ENCODE results near the gene SIGLEC1.

Gene SIGLEC1

DNA sequence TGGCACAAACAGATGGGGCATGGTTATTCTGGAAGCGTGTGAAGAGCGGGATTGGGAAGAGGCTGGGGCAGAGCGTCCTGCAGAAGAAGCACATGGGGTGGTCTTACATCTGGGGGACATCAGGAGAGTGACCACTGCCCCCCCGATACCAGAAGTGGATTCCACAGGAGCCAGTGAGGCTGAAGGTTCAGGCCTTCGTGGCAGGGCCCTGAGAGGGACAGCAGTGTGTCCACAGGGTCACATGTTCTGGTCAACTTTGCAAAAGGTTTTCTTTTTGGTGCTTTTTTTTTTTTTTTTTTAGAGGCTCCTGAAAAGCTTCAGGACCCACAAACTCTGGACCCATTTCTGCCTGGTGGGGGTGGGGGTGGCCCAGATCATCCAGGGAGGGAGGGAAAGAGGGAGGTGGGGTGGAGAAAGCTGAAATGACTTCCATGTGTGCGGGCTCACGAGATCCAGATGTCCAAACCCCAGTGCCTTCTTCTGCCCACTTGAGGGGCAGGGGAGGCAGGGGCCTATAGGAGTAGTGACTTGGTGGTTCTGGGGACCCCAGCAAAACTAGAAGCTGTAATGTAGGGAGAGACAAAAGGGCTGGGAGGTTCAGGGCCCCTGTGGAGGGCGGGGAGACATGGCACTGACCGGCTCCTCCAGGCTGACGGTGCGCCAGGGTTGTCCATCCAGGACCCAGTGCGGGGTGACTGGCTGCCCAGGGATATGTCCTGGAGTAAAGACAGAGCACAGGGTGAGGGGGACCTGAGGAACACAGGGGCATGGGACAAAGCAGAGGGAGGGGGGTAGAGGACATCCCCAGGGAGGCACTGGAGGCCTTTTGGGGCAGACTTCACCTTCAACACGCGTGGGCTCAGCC is 33.3 kb downstream of the SIGLEC1 start:
- DNase-seq, result no peak

DNA sequence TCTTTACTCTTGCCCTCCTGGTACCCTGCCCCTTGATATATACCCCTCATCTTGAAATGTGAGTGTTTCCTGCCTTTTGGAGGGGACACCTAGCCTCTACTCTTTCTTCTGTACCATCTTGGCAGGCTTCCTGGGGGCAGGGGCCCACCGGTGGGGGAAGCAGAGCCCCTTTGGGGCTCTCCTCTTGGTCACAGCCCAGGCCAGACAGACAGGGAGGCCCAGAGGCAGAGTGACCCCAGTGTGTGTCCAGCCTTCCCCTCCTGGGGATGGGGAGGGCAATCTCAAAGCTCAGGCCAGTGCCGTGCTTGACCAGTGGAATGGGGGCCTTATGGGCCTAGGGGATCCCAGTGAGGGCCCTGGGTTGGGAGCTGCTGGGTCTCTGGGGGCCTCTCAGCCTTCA is 34.2 kb downstream of the SIGLEC1 start:
- no peak for DNase-seq

DNA sequence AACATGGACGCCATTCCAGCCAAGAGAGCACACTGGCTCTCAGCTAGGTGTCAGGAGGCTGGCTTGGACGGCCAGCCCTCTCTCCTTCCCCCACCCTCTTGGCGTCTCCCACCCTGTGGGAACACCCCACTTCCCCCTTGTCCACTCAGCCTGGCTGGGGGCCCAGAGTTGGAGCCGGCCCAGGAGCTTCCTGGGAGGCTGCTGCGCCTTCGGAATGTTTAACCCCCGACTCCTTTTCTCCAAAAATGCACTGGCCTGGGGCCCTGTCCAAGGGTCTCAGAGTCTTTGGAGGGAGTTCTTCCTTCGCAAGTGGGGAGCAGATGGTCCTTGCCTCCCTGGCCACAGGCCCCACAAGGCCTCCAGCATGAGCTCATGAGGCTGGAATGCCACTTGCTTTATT is 34.7 kb downstream of the SIGLEC1 start:
- peak; percentile 71 for DNase-seq

DNA sequence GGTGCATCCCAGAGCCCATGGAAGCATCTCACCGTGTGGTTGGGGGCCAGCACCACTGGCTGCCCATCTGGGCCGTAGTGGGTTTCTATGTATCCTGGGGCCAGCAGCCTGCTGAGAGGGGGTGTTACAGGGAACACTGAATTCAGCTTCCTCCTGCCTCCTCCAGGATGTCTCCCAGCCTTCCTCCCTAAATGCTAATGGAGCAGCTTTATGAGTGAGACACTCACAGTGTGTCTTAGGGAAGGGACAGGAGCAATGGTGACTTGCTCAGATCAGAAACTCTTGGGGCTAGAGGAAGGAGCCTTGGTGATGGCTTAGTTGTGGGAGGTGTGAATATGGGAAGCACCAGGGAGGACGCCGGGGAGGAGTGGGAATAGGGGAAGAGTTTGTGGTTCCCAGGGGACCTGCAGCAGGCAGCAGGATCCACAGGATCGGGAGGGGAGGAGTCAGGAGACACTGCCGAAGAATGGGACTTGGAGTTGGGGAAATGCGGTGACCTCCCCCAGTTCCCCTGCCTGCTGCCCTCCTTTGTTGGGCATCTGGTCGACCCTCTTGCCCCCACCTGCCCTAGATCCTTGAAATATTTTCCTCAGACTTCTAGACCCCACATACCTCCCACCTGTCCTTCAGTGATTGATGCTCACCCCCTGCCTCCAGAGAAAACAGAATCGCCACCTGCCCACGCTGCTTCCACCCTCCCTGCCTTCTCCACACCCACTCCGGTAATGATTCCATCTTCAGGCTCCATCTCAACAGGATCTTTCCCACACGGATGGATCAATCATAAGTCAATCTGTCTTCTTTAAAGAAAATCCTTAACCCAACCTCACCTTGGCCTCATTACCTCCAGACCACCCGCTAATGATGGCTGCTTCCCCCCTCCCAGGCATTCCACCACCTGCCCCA is 37.2 kb downstream of the SIGLEC1 start:
- no peak for DNase-seq

DNA sequence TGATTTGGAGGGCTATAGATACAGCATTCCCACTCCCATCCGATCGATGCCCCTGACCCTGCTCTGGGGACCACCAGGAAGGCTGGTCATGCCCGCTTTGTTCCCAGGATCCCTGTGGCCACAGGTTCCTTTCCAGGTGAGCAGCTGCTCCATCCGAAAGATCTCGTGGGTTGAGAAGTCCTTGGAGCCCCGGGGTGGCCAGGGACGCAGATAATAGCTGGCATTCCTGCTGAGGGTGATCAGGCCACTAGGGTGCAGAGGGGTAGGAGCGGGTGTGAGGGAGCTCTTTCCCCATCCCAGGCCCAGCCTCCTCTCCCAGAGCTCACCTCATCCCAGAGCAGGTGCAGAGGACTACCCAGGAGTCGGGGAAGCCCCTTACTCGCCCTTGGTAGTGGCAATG is 38.0 kb downstream of the SIGLEC1 start:
- no peak for DNase-seq

DNA sequence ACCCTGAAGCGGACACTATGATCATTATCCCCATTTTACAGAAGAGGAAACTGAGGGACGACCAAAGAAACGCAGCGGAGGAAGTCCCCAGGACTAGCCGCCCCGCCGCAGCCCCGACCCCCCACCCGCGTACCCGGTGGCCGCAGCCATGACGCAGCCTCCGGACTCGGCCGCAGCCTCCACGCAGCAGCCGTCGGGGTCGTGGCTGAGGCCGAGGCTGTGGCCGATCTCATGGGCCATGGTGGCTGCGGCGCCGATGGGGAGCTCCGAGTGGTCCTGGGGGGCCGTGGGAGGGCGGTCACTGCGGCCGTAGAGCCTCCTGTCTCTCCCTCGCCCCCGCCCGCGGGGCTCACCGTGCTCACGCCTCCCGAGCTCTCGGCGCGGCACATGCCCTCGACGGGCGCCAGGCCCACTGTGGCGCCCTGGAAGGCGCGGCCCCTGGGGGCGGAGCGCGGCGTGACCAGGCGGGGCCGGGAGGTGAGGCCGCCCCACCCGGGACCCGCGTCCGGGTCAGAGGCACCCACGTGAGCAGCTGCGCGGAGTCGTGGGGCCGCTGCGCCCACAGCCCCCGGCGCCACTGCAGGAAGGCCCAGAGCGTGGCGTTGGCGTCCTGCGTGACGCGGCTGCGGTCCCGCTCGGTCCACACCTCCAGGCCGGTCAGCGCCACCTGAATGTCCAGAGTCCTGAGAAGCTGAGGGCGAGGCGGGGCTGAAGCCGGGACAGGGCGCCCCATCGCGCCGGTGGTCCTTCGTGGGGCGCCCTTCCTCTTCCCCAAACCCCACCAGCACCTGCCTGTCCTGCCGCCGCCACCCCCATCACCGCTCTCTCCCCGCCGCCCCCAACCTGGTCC is 39.0 kb downstream of the SIGLEC1 start:
- DNase-seq, result no peak

DNA sequence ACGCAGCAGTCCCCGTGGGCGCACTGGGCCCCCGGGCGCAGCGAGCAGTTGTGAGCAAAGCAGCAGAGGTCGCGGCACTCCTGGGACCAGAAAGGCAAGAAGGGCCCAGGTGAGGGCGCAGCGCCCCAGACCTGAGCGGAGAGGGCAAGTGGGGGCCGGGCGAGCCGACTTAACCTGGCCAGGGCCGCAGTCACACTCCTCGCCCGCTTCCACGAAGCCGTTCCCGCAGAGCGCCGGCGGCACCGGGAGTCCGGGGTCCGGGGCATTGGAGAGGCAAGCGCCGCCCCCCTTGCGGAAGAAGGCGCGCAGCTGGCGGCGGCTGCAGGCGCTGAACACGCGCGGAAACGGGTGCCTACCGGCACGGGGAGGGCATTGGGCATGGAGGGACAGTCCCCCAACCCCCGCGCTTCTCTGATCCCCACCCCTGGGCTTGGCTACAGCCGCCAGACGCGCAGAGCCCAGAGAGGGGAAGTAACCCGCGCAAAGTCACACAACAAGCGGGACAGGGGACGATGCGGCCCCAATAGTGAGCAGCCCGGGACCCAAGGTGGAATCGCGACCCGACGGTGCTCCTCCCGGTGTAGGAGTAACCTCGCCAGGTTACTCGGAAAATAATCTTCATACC is 39.7 kb downstream of the SIGLEC1 start:
- no peak for DNase-seq

GRCh38 chr20:3671986-3672546 is 40.3 kb downstream of the SIGLEC1 start:
- no peak for DNase-seq

GRCh38 chr20:3670945-3671344 is 41.5 kb downstream of the SIGLEC1 start:
- no peak for DNase-seq

- no peak for DNase-seq
Observed at GRCh38 chr20:3670511-3670910, 41.9 kb downstream of the SIGLEC1 start.

GRCh38 chr20:3669710-3670367 is 42.6 kb downstream of the SIGLEC1 start:
- DNase-seq, result no peak

- no peak for DNase-seq
Observed at GRCh38 chr20:3667434-3668037, 44.9 kb downstream of the SIGLEC1 start.

- DNase-seq, result no peak
Observed at GRCh38 chr20:3663858-3664257, 48.5 kb downstream of the SIGLEC1 start.

- no peak for DNase-seq
Observed at GRCh38 chr20:3663031-3663701, 49.2 kb downstream of the SIGLEC1 start, which contains the start of gene GFRA4. GFRA4 (minus strand) TSS chr20:3663399; CDS start chr20:3663399, 0 bp downstream.

Data from right forelimb (tissue), 1 donor.